GM19324 (cell line): ENCODE measurements around the gene FA2H.
"Not testable (repeated sequence)": the region's sequence is repeated elsewhere in the genome, so short reads cannot be mapped to it uniquely, and the experiment has no call there.

Experiments used
- ATAC-seq: cut with Tn5 transposase; IDR thresholded peaks from one replicate; pipeline ENCODE4 v1.9.1; 2021; ENCODE audit warnings: mild to moderate bottlenecking, moderate library complexity; ENCODE audit not compliant: unreplicated experiment, low FRiP score

Gene FA2H

DNA sequence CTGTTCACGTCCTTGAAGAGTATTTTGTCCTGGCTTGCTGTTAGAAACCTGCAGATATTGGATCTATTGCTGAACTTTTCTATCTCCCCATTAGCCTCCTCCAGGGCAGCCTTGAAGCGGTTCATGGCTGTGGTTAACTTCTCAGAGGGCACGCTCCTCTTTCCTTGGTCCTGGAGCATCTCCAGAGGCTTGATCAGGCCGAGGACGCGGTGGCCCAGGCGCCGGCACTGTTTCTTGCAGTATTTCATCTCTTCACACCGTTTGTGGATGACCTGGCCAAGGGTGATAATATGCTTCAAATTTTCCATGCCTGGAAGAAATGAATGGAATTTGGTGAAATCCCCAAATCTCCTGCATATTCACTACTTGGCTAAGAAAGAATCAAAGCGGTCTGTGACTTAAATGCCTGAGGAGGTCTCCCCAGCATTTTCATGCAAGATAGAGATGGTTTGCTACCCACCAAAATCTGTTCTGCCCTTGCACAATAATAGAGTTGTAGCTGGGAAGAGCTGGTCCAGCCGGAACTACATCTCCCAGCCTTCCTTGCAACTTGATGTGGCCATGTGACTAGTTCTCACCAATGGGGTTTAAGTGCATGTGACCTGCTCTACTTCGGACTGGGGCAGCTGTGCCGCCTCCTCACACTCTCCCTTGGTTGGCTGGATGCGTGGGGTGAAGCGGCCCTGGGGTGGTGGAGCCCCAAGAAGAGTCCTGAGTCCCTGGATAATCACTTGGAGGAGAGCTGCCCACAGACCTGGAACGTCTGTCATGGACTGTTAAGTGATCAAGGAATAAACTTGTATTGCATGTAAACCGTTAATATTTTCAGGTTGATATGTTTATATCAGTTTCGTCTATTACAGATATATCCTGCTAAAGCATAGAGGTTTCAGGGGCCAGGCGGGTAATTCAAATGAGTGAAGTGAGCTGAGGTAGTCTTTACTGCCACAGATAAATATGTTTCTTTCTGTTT, 78.9 kb downstream of the FA2H start:
- ATAC-seq = no peak

DNA sequence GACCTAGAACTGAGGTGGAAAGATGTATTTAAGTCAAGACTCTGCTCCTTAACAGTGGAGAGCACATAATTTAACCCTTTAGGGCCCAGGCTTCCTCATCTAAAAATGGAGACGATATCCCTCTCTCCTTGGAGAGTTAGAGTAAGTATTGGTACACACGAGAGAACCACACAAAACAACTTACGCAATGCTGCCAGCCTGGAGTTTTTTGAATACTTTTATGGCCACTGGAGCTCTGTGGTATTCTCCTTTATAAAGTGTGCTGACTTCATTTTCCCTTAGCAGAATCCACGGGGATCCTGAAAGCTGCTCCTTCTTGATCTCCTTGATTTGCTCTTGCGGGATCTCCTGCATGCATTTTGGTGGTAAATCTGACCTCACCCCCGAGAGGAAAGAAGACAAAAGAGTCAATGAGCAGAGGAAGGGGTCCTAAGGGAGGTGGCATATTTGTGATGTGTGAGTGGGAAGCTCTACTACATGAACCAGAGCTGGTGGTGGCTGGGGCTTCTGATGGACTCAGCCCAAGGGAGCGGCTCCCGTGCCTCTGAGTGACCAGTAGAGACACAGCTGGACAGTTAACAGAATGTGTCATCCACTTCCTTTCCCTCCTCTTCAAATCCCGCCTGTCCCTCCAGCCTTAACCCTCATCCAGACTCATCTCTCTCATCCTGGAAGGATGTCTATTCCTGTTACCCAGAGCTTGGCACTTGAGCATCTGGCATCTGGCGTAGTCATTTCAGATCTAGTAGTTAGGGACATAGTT, 83.3 kb downstream of the FA2H start:
- no peak for ATAC-seq

DNA sequence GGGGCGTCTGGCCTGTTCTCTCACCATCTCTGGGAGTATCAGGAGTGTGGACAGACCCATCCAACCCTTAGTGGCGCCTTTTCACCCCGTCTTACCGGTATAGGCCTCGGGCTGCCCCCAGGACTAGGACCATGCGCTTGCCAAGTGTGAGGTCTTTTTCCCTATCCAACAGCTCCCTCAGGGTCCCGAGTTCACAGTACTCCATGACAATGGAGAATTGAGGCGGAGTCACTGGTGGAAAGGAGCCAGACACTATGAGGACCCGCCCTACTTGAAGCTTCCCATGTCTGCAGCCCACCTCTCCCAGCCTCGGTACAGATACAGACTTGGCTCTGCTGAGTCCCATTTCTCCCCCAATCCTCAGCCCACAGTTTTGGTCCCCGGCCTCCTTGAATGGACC, 92.1 kb downstream of the FA2H start:
- ATAC-seq = no peak

DNA sequence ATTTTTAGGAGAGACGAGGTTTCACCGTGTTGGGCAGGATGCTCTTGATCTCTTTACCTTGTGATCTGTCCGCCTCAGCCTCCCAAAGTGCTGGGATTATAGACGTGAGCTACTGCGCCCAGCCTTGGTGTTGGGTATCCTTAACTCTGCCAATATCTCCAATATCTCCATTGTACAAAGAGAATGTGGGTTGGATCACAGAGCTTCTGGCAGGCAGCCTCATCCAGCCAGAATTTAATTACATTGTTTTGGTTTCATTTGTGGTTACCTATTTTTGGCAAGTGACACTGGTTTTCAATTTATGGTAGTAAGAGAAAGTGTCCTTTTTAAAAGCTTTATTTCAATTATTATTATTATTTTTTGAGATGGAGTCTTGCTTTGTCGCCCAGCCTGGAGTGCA, 93.9 kb downstream of the FA2H start:
- ATAC-seq = no peak

DNA sequence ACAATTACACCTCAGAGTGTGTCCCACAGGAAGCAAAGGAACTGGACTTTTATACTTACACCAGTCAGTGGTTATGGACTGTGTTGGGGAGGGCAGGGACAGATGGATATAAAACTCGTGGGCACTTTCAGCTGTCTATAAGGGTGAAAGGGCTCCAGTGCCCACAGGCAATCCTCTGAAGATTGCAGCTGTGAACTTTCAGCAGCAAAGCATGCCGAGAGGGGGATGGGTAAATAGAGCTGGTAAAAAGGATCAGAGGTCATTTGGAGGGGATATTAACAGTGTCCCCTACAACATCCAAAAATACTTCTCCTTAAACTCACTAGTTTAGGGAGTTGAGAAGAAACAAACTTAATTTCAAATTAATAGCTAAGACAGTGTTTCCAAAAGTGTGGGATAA, 94.6 kb downstream of the FA2H start:
- no peak for ATAC-seq

DNA sequence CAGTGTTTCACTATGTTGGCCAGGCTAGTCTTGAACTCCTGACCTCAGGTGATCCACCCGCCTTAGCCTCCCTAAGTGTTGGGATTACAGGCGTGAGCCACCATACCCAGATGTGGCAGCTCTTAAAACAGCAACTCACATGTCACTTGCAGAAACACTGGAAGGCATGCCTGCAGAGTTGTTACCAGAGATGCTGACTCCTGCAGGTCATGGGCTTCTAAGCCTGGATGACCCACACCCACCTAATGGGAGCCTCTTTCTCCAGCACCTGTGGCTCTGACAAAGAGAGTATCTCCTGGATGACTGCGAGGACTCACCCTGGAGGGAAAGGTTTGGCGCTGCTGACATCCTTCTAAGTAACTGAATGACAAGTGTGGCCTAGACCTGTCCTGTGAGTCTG, 96.8 kb downstream of the FA2H start:
- no peak for ATAC-seq

DNA sequence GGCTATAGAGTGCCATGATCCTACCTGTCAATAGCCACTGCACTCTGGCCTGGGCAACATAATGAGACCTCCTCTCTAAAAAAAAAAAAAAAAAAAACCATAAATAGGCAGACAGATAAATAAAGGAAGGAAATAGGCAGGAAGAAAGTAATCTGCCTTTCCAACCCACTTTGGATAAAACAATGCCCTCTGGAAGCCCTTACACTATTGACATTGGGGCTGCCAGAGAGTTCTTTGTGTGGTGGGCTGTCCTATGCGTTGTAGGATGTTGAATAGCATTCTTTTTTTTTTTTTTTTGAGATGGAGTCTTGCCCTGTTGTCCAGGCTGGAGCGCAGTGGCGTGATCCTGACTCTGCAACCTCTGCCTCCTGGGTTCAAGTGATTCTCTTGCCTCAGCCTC, 100.7 kb downstream of the FA2H start:
- ATAC-seq = no peak

DNA sequence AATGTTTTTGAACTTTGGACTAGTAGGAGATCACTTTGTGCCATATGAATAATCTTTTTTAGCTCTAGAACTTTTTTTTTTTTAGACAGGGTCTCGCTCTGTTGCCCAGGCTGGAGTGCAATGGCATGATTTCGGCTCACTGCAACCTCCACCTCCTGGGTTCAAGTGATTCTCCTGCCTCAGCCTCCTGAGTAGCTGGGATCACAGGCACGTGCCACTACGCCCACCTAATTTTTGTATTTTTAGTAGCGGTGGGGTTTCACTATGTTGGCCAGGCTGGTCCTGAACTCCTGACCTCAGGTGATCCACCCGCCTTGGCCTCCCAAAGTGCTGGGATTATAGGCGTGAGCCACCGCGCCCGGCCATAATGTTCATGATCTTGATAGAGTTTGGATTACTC, 105.7 kb downstream of the FA2H start:
- not testable (repeated sequence) for ATAC-seq

DNA sequence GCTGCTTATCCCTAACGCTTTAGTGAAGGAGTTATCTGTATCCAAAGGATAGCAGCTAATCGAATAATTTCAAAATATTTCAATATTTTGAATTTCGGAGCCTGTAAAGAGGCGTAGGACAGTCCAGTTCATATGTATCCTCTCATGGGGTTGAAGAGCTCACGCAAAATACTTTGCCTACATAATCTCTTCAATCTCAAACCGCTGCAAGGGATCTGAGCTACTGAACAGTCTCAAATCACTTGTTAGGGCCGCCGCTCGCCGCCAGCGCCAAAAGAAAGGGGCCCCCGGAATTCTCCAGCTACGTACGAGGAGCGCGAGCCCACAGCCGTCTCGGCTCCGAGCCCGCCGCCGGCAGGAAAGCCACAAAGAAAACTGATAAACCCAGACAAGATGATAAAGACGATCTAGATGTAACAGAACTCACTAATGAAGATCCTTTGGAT, 107.3 kb downstream of the FA2H start:
- no peak for ATAC-seq

DNA sequence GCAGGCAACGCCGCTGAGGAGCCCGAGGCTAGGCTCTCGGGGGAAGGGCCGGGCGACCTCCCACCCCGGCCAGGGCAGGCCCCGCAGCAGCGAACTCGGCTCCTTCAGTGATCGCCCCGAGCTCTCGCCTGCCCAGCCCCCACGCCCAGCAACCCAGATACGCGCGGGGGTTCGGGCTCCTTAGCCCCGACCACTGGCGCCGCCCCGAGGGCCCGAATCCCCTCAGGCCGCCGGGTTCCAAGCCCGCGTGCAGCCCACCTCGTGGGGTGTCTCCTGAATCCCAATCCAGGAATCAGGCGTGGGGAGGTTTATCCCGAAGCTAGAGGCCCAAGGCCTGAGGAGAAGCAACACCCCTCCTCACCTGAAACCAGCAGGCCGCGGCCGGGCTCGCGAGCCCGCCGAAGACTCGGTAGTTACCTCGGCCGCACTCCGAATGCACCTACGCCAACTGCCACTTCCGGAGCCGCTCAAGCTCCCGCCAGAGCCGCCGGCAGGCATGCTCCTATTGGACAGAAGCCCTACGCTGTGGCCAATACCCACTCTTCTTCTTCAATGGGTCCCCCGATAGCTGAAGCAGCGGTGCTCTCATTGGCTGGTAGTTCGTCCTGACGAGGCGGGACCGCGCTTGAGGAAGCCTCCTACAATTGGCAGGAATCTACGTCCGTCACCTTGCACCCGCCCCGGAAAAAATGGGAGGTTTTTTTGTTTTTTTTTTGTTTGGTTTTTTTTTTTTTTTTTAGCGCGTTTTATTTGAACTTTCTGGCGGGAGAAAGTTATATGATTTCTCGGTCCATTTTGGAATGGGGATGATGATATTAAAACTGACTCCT, 108.0 kb downstream of the FA2H start, which contains the start of gene RFWD3:
TSS of gene RFWD3 (minus strand) at position 453 of the 830 bp plus-strand sequence. CDS start 5,428 bp downstream, outside the sequence.
- peak; percentile 100 for ATAC-seq

DNA sequence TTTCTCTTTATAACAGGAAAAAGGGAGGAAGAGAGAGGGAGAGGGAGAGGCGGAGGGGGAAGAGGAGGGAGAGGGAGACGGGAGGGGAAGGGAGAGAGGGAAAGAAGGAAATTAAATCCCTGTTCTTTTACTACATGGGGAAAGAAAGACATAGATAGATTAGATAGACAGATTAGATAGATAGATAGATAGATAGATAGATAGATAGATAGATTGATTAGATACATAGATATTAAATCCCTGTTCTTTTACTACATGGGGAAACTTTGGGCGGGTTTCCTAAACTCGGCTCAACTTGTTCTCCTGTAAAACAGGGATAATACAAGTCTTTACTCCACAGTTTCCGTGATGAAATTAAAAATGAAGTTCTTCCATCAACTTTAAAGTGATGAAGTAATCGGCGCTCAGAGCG, 108.6 kb downstream of the FA2H start:
- ATAC-seq = no peak
